GM18508 (cell line): Measurements from ENCODE around the gene FANCF.

ENCODE experiments used
- ATAC-seq: cut with Tn5 transposase; IDR thresholded peaks from one replicate; pipeline ENCODE4 v1.9.1; 2021; ENCODE audit warnings: moderate number of reproducible peaks; ENCODE audit not compliant: insufficient read depth, unreplicated experiment

FANCF gene

GRCh38 chr11:22626573-22627239 lies 1.1 kb upstream of the FANCF start:
- ATAC-seq, result no peak

- peak; percentile 31 for ATAC-seq
Measured at GRCh38 chr11:22624742-22625447, 728 bp downstream of the FANCF start.

- no peak for ATAC-seq
Measured at GRCh38 chr11:22617868-22618267, 7.8 kb downstream of the FANCF start.

GRCh38 chr11:22603933-22604332 lies 21.7 kb downstream of the FANCF start:
- ATAC-seq, result no peak

- no peak for ATAC-seq
Measured at GRCh38 chr11:22602504-22602903, 23.1 kb downstream of the FANCF start.

GRCh38 chr11:22599458-22599857 lies 26.2 kb downstream of the FANCF start:
- no peak for ATAC-seq

GRCh38 chr11:22597062-22597461 lies 28.6 kb downstream of the FANCF start:
- no peak for ATAC-seq

GRCh38 chr11:22584976-22585375 lies 40.6 kb downstream of the FANCF start:
- no peak for ATAC-seq

GRCh38 chr11:22583963-22584492 lies 41.6 kb downstream of the FANCF start:
- ATAC-seq, result no peak

GRCh38 chr11:22582151-22582410 lies 43.5 kb downstream of the FANCF start:
- no peak for ATAC-seq

- no peak for ATAC-seq
Measured at GRCh38 chr11:22581354-22582150, 44.1 kb downstream of the FANCF start.

GRCh38 chr11:22577854-22578253 lies 47.8 kb downstream of the FANCF start:
- ATAC-seq, result no peak
